VCaP (cell line): ENCODE measurements around the gene CELSR1.

Experiments used
- H3K27ac ChIP-seq: fragments of 450-650 bp; 2 replicates; pipeline ENCODE4 v1.5.1; 2017
- CTCF ChIP-seq: fragments of 450-650 bp; conservative IDR thresholded peaks from 2 replicates; pipeline ENCODE4 v1.5.1; 2017; ENCODE audit warnings: mild to moderate bottlenecking, moderate library complexity

CELSR1 gene

GRCh38 chr22:46416520-46416871 is 120.9 kb downstream of the CELSR1 start:
- no peak overlapping the region for H3K27ac ChIP-seq
- TF ChIP-seq CTCF: no peak

GRCh38 chr22:46415776-46416519 is 121.5 kb downstream of the CELSR1 start:
- no peak for TF ChIP-seq CTCF
- H3K27ac ChIP-seq: no peak overlapping the region

- TF ChIP-seq CTCF: no peak
Observed at GRCh38 chr22:46414704-46415103, 122.7 kb downstream of the CELSR1 start.

GRCh38 chr22:46413725-46414379 is 123.6 kb downstream of the CELSR1 start:
- TF ChIP-seq CTCF: no peak
- H3K27ac ChIP-seq: no peak overlapping the region

More at GRCh38 chr22:46414704-46415103, 122.7 kb downstream of the CELSR1 start:
- no peak overlapping the region for H3K27ac ChIP-seq

GRCh38 chr22:46411347-46411746 is 126.1 kb downstream of the CELSR1 start:
- no peak overlapping the region for H3K27ac ChIP-seq
- TF ChIP-seq CTCF: no peak

GRCh38 chr22:46410291-46410808 is 127.1 kb downstream of the CELSR1 start:
- H3K27ac ChIP-seq: no peak overlapping the region
- TF ChIP-seq CTCF: no peak

- TF ChIP-seq CTCF: no peak
- H3K27ac ChIP-seq: no peak overlapping the region
Observed at GRCh38 chr22:46409631-46410210, 127.7 kb downstream of the CELSR1 start.
